HG02870 (cell line): Measurements from ENCODE around the gene ORAI1.
"Not testable (repeated sequence)": the region's sequence is repeated elsewhere in the genome, so short reads cannot be mapped to it uniquely, and the experiment has no call there.

ENCODE experiments used
- ATAC-seq: cut with Tn5 transposase; IDR thresholded peaks from one replicate; pipeline ENCODE4 v1.9.1; 2021; ENCODE audit warnings: mild to moderate bottlenecking, moderate library complexity; ENCODE audit not compliant: unreplicated experiment

Gene ORAI1

GRCh38 chr12:121602766-121603165 lies 23.6 kb upstream of the ORAI1 start:
- ATAC-seq: no peak

GRCh38 chr12:121603581-121603980 lies 22.7 kb upstream of the ORAI1 start:
- ATAC-seq: no peak

- ATAC-seq: no peak
These were observed 18.0 kb upstream of the ORAI1 start for GRCh38 chr12:121608301-121608700.

- no peak for ATAC-seq
These were observed 15.8 kb upstream of the ORAI1 start for GRCh38 chr12:121610239-121611149.

- no peak for ATAC-seq
These were observed 15.0 kb upstream of the ORAI1 start for GRCh38 chr12:121611306-121611705.

GRCh38 chr12:121613462-121613861 lies 12.9 kb upstream of the ORAI1 start:
- no peak for ATAC-seq

GRCh38 chr12:121614872-121615467 lies 11.4 kb upstream of the ORAI1 start:
- no peak for ATAC-seq

- ATAC-seq: no peak
These were observed 7.6 kb upstream of the ORAI1 start for GRCh38 chr12:121618659-121619233.

- ATAC-seq: no peak
These were observed 5.9 kb upstream of the ORAI1 start for GRCh38 chr12:121620333-121620891.

GRCh38 chr12:121626853-121627640 lies 717 bp downstream of the ORAI1 start:
- peak; percentile 27 for ATAC-seq

- no peak for ATAC-seq
These were observed 1.7 kb downstream of the ORAI1 start for GRCh38 chr12:121628037-121628436.

- no peak for ATAC-seq
These were observed 2.2 kb downstream of the ORAI1 start for GRCh38 chr12:121628536-121628935.

- no peak for ATAC-seq
These were observed 4.5 kb downstream of the ORAI1 start for GRCh38 chr12:121630791-121631355.

- no peak for ATAC-seq
These were observed 6.0 kb downstream of the ORAI1 start for GRCh38 chr12:121632069-121632970.

- not testable (repeated sequence) for ATAC-seq
These were observed 7.5 kb downstream of the ORAI1 start for GRCh38 chr12:121633833-121634196.

GRCh38 chr12:121634836-121635235 lies 8.5 kb downstream of the ORAI1 start:
- no peak for ATAC-seq

- no peak for ATAC-seq
These were observed 11.0 kb downstream of the ORAI1 start for GRCh38 chr12:121637231-121637914.

GRCh38 chr12:121638298-121639202 lies 12.2 kb downstream of the ORAI1 start:
- no peak for ATAC-seq
